ENCODE measurements around the gene AASDHPPT.
A peak's percentile ranks its signal among the peaks of the same experiment; 100 is the strongest.
"Not testable (repeated sequence)": the region's sequence is repeated elsewhere in the genome, so short reads cannot be mapped to it uniquely, and the experiment has no call there.

AASDHPPT gene, protein sequence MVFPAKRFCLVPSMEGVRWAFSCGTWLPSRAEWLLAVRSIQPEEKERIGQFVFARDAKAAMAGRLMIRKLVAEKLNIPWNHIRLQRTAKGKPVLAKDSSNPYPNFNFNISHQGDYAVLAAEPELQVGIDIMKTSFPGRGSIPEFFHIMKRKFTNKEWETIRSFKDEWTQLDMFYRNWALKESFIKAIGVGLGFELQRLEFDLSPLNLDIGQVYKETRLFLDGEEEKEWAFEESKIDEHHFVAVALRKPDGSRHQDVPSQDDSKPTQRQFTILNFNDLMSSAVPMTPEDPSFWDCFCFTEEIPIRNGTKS

DNA sequence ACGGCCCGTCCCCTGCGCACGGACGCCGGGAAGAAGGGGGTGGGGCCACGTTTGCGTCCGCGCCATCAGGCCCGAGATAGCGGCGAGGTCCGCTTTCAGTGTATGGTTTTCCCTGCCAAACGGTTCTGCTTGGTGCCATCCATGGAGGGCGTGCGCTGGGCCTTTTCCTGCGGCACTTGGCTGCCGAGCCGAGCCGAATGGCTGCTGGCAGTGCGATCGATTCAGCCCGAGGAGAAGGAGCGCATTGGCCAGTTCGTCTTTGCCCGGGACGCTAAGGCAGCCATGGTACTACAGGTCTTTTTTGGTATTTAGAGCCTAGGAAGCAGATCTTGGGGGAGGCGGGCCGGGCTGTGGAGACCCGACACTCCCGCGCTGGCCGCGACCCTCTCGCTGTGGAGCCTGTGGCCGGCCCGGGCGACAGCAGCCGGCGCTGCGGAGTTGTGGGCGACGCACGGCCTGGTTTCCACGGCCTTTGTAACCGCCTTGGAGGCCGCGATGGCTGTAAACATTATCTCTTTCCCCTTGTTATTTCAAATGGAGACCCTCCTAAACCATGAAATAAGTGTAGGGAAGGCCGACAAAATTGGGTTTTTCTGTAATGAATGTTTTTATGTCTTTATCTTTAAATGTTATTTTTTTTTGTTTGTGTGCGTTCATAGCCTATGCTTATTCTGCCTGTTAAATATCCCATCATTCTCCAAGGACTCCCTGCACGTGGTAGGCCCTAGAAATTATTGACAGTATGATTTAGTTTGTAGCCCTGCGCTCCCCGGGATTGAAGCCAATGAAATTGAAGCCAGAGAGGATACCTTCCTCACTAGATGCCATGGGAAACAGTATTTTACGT is at the start of gene AASDHPPT:
Gene AASDHPPT (plus strand): TSS at position 54 of the 847 bp plus-strand sequence. CDS start 49 bp downstream, at position 103.
- peak; percentile 31 for DNase-seq (ENCODE audit: low read depth)

DNA sequence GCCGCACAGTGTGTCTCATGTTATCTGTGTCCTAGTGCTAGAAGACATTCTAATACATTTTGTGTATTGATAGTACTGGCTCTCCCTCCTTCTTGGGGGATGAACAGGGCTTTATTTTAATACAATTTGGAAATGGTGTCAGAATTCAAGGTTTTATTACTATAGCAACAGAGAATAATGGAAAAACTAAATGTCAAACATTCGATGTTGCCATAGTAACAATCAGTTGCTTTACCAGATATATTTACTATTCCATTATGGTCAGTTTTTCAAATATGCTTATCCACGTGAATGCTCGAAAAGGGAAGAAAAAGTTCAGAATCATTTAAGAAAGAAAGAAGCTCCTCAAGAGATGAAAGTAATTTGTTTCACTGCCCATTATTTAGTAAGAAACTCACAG is 46.9 kb upstream of the AASDHPPT start:
- no peak for DNase-seq (ENCODE audit: low read depth)

DNA sequence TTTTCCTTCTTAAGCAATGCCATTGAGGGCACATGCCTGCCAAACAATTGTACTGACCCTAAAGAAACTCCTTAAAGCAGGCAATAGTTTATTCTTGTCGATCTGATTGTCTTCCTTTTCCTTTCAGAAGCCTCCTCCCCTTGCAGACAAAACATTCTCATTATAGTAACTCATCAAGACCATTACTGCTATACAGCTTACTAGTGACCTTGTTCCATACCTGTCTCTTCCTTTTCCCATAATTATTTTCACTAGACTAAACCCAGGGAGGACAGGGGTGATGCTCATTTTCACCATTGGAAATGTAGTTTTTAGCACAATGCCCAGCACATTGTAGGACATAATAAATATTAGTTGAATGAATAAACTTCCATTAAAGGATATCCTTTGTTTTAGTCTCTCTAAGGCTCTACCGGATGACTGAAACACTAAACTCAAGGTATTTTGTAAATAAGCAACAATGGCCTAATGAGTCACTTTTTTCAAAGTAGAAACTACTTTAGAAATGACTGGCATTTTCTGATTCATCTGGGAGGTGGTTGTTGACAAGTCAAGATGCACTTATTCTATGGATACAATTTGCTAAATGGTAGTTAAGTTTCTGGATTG is 46.2 kb upstream of the AASDHPPT start:
- no peak for DNase-seq (ENCODE audit: low read depth)

DNA sequence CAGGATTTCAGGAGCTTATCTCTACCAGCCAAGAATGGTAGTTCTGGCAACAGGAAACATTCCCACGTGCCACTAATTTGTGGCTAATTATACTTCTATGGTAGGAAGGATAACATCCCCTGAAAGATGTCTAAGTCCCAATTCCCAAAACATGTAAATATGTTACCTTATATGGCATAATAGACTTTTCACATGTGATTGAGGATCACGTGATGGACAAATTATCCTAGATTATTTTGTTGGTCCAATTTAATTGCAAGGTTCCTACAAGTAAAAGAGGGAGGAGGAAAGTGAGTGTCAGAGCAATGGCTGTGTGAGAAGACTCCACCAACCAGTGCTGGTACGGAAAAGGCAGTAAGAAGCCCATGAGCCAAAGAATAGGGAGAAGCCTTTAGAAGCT is 45.5 kb upstream of the AASDHPPT start:
- no peak for DNase-seq (ENCODE audit: low read depth)

DNA sequence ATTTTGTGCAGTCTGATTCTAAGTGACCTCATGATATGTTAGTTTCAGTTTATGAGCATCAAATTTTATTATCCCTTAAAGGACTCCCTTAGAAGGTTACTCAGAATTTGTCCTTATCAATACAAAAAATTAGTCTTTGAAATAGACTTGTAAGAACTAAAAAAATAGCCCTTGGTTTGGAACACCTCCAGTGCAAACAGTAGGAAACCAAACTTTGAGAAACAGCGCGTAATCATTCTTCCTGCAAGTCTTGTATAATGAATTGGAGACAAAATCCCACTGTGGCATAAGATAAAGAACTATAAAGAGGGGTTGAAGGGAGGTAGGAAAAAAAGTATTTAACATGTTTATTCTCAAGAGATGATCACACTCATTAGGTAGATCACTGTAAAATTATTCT is 44.6 kb upstream of the AASDHPPT start:
- DNase-seq (ENCODE audit: low read depth) = no peak

DNA sequence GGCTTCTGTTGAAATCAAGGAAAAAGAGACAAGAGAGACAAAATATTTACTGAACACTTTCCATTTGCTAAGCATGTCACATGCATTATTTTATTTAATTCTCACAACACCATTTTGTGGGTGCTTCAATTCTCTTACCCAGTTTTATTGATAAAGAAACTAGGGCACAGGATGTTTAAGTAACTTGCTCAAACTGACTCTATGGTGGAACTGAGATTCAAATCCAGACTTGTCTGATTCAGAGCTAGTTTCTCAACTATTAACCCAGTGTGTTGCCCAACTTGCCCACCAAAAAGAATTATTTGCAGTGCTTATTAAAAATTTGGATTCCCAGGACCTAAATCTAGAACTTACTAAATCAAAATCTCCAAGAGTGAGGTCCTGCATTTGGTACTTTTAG is 33.9 kb upstream of the AASDHPPT start:
- no peak for DNase-seq (ENCODE audit: low read depth)

DNA sequence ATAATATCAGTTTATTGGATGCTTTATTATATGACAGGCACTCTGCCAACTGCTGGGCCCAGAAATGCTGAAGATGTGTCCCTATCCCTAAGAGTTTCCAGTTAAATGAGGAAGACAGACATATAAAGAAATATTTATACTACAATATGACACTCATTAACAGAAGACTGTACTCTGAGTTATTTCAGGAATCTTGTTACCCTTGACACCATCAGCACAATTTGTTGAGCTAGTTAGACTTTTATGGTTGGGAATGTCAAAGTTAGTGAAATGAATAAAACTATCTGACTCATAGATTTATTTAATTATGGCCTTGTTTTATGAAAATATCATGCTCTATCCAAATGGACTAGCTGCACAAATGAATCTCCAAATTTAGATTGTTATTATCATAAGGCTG is 29.8 kb upstream of the AASDHPPT start:
- no peak for DNase-seq (ENCODE audit: low read depth)

DNA sequence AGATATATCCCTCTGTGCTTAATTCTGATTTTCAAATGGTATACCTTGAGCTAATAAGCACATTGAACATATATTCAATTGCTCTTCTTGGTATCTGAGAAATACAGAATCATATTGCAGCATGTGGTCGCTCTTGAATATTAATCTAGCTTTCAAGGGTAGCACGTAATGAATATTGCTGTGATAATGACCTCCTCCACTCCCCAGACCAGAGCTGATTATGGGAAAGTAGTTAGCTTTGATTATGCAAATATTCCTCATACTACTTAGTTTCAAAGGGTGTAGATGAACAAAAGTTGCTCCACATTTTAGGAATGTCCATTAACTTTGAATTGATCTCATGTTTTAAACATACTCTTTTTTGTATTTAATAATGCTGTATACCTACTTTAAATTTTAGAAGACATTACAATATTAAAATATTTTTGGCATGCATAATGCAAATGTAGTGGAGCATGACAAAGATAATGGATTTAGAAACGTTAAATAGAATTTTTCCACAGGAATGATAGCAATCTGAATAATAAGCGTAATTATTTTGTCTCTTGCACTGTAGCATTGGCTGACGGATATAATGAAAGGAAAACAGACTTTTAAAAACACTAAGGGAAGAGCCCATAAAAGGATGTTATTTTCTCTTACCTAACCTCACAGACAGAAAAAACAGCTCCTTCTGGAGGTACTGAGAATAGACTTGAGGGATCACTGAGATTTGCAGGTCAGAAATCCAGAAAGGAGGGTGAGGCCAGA is 27.6 kb upstream of the AASDHPPT start:
- no peak for DNase-seq (ENCODE audit: low read depth)

DNA sequence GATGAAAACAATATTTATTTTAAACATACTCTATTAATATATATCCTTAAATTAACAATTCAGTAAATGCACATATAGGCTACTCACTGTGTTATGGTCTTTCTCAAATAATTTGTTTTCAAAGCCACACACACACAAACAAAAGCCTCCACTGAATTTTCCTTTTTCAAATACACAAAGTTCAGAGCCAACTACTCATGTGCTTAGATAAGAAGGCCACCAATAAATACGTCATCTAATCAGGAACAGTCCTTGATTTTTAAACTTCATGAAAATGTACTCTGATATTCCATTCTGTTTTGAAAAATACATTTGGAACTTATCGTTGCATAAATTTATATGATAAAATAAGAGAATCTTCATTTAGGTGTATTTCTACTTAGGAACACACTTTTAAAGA is 26.4 kb upstream of the AASDHPPT start:
- no peak for DNase-seq (ENCODE audit: low read depth)

DNA sequence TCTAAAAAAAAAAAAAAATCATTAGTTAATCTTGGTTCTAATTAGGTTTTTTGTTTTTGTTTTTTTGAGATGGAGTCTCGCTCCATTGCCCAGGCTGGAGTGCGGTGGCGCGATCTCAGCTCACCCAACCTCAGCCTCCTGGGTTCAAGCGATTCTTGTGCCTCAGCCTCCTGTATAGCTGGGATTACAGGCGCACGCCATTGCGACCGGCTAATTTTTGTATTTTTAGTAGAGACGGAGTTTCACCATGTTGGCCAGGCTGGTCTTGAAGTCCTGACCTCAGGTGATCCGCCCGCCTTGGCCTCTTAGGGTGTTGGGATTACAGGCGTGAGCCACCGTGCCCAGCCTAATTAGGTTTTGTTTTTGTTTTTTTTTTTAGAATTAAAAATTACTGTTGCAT is 19.1 kb upstream of the AASDHPPT start:
- DNase-seq (ENCODE audit: low read depth) = not testable (repeated sequence)

DNA sequence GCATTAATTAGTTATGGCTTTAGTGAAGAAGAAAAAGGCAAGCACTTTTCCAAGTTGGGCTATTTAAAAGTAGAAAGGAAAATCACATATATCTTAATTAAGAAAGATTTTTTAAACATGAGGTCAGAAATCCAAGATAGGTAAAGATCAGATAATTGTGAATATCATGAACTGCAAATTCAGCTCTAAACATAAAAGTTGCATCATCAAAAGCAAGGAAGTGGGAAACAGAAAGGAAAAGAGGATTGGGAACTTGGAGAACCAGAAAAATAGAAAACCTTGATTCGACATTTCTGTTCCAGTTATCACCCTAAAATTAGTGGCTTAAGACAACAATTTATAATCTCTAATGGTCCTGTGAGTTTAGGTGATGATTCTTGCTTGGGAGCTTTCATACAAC is 17.8 kb upstream of the AASDHPPT start:
- no peak for DNase-seq (ENCODE audit: low read depth)

DNA sequence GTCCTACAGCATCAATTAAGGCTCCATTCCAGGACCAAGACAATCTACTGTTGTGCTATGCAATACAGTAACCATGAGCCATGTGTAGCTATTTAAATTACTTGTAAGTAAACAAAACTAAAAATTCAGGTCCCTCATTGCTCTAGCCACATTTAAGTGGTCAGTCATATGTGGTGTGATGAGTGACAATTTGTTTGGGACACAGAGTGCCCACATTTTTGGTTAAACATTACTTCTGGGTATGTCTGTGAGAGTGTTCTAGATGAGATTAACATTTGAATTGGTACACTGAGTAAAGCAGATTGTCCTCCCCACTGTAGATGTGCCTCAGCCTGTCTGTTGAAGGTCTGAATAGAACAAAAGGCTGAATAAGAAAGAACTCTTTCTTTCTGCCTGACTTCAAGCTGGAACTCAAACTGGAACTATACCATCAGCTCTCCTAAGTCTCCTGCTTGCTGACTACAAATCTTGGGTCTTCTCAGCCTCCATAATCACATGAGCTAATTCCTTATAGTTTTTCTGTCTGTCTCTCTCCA is 16.1 kb upstream of the AASDHPPT start:
- DNase-seq (ENCODE audit: low read depth) = no peak

DNA sequence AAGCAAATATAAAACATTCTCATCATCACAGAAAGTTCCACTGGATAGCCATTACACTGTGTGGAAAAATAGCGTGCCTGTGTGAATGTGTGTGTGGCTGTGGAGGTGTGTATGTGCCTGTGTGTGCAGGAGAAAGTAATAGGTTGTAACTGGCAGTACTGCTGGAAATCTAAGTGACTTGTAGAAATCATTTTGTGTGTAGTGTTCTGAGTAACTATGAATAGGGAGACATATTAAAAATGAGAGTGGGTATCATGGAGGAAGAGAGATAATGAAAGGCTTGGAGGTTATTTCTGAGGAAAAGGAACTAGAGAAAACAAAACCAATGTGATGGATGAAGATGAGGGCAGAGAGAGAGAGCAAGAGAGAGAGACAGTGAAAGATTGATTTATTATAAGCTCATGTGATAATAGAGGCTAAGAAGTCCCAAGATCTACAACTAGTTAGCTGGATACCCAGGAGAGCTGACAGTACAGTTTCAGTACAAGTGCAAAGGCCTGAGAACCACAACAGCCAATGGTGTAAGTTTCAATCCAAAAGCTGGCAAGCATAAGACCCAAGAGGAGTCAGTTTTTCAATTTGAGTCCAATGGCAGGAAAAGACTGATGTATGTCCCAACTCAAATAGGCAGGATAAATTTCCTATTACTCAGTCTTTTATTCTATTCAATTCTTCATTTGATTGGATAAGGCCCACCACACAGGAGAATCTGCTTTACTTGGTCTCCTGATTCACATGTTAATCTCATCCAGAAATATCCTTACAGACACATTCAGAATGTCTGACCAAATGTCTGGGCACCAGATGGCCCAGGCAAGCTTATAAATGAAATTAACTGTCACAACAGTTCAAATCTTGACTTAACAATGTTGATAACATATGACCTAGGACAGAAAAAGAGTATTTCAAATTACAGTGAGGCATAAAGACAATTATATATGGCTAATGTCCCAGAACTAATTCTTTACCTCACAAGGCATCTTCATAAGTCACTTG is 15.2 kb upstream of the AASDHPPT start:
- DNase-seq (ENCODE audit: low read depth) = no peak

DNA sequence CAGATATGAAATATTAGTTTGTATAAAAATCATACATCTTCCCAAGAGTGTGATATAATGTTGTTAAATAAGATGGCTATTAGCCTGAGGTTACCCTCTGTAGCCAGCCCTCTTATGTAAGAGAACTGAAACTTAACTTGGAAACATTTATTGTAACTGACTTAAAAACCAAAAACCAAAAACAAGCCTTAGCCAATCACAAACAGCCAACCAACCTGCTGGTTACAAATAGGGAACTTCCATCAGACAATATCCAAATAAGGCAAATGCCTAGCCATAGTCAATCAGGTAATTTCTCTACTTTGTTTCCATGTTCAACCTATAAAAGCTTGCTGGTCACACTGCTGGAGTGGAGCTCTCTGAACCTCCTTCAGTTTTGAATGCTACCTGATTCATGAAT is 14.5 kb upstream of the AASDHPPT start:
- no peak for DNase-seq (ENCODE audit: low read depth)

DNA sequence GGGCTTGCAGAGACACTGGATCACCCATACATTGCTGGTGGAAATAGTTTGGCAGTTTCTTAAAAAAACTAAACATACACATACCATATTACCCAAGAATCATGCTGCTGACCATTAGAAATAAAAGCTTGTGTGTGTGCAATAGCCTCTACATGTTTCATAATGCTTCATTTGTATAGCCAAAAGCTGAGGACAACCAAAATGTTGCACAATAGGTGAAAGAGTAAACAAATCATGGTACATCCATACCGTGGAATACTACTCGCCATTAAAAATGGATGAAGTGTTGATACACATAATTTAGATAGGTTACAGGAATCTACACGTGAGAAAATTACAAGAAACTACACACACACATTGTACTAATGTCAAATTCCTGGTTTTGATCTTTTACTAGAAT is 6.9 kb upstream of the AASDHPPT start:
- DNase-seq (ENCODE audit: low read depth) = no peak

DNA sequence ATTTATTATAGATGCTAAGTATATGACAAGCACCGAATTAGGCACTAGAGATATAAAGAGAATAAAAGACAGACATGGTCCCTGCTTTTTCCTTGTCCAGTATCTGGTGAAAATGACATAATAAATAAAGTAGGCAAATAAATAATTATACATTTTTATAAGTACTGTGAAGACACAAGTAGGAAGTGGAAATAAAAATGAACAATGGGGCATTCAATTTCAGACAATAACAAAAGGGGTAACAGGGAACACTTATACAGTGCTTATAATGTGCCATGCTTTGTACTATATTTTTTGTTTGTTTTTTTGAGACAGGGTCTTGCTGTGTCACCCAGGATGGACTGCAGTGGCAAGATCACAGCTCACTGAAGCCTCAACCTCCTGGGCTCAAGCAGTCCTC is 4.7 kb upstream of the AASDHPPT start:
- DNase-seq (ENCODE audit: low read depth) = no peak

DNA sequence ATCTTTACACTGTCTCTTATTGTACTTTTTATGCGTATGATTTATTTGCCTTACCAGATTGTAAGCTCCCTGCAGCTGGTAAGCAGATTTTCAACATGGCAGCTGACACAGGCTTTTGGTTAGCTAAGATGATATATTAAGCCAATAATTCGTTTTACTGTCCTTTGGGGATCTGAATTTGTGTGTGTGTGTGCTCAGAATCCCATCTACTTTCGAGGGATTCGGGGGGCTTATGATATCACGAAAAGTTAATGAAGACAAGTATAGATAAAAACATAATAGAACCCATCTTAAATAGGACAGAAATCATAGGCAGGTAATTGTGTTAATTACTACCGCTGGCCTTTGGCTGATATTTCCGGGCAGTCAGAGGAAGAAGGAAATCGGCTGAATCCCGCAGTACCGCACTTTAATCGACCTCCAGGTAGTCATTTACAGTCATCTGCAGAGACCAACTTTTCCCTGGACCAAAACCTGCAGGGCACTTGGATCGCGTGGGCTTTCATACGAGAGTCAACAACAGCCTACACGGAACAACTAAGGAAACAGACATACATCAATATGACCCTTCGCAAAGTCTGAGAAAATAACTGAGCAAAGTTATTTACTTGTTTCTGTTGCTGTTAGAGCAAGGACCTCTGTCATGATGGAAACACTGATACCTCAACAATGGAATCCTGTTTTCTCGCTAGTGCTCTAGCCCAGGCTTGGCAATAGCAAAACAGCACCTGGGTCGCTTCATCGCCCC is 1.1 kb upstream of the AASDHPPT start:
- DNase-seq (ENCODE audit: low read depth) = no peak

DNA sequence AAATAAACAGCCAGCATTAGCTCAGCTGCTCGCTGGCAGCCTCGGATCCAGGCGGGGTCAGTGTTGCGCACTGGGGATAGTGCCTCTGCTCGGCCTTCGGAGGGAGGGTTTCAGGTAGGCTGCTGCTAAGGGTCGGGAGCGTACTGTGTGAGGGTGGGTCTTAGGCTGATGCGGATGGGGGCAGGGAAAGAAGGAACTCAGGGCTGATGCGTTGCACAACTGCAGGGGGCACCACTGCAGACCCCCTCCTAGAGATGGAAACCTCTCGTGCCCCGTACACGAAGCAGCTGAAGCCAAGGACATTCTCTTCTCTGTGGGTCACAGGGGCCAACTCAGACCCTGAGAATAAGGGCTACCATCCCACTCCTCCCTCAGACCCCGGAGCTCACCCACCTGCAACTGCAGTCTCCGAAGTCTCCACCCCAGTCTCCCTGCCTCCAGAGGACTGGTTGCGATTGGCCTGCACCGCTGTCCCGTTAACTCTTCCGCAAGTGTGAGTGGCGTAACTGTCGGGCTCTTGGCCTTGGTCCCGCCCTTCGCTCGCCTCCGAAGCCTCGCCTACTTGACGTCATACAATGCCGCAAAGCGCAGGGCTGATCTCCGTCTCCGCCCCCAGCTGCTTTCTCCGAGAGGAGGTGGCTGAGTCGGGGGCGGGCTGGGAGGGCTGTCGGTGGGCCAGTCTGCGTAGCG is 398 bp upstream of the AASDHPPT start, which contains the start of gene KBTBD3:
Gene KBTBD3 (minus strand): TSS at position 429 of the 690 bp plus-strand sequence. CDS start 18,250 bp downstream, outside the sequence.
- DNase-seq (ENCODE audit: low read depth) = peak; percentile 94

DNA sequence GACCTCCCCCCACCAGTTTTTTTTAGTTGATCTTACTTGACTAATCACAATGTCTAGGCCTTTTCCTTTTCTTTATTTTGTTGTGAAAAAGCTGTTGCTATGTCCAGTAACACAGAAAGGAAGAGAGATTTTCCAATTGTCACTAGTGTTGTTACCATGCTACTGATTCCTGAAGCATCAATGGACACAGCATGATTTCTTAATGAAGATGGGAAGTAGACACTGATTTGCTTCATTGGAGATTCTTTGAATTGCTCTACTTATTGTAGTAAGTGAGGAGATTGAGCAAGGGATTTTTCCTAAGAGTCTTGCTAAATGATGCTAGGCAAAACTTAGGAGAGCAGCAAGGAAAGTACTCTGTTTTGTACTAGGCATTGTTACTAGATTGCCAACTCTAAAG is 4.6 kb downstream of the AASDHPPT start:
- no peak for DNase-seq (ENCODE audit: low read depth)
